NCI-H510A (cell line): ENCODE results near the gene NFIC.
A peak's percentile ranks its signal among the peaks of the same experiment; 100 is the strongest.
"Not testable (repeated sequence)": the region's sequence is repeated elsewhere in the genome, so short reads cannot be mapped to it uniquely, and the experiment has no call there.

Source experiments
- DNase-seq: peaks from one replicate; lab custom pipeline; 2025; lab: John Stamatoyannopoulos, UW

Gene NFIC

DNA sequence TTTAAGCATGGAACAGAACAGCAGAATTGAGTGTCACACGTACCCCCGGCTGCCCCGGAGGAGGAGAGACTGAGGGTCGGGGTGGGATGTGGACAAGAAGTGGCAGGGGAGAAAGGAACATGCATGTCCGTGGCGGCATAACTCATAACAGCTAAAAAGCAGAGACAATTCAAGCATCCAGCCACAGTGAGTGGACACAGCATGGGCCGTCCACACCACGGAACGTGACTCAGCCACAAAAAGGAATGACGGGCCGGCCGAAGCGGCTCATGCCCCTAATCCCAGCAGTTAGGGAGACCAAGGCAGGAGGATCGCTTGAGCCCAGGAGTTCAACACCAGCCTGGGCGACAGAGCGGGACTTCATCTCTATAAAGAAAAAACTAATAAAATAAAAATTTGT lies 126.5 kb downstream of the NFIC start:
- DNase-seq, result no peak

DNA sequence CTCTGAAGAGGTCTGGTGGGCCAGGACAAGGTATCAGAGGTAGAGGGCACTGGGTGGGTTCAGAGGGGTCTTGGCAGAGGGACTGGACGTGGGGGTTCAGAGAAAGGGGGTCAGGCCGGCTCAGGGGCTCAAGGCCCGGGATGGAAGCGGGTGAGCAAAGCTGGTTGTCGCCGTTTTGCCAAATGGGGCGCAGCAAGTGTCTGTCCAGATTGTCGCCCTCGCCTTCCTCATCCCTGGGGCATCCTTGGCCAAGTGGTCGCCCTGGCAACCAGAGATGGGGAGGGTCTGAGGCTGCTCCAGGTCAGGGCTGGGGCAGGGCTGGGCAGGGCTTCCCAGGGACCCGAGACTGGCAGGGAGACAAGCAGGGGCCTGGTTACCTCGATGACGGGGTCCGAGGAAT lies 127.3 kb downstream of the NFIC start:
- DNase-seq, result no peak

DNA sequence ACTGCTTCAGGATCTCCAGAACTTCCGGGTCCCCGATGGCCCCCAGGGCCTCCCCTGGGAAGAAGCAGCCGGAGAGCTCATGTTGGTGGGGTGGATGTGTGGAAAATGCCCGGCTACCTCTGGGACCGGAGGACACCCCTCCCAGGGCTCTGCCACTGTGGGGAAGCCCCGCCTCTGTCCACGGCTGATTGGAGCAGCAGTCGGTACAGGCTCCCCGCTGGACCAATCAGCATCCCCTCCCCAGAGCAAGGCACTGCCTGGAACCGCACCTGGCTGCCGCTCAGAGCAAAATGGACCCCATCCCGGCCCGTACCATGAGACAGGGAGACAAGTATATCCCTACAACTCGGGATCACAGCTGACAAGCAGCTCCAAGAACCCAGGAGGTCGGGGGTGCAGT lies 127.7 kb downstream of the NFIC start:
- DNase-seq, result no peak

DNA sequence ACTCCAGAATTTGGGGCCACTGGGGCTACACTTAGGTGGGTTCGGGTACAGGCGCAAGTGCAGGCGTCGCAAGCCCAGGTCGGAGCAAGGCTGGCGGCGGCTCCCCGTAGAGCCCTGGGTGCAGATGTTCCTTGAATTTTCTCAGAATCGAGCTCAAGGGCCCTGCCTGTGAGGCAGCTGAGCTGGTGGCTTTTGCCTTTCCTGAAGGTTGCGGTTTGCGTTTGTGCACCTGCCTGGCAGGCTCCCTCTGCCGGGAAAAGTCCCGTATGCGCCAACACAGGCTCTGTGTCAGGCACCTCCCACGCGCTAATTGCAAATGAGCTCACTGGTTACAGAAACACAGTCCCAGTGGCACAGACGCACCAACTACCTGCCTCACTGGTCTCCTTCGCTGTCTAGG lies 128.2 kb downstream of the NFIC start:
- no peak for DNase-seq

DNA sequence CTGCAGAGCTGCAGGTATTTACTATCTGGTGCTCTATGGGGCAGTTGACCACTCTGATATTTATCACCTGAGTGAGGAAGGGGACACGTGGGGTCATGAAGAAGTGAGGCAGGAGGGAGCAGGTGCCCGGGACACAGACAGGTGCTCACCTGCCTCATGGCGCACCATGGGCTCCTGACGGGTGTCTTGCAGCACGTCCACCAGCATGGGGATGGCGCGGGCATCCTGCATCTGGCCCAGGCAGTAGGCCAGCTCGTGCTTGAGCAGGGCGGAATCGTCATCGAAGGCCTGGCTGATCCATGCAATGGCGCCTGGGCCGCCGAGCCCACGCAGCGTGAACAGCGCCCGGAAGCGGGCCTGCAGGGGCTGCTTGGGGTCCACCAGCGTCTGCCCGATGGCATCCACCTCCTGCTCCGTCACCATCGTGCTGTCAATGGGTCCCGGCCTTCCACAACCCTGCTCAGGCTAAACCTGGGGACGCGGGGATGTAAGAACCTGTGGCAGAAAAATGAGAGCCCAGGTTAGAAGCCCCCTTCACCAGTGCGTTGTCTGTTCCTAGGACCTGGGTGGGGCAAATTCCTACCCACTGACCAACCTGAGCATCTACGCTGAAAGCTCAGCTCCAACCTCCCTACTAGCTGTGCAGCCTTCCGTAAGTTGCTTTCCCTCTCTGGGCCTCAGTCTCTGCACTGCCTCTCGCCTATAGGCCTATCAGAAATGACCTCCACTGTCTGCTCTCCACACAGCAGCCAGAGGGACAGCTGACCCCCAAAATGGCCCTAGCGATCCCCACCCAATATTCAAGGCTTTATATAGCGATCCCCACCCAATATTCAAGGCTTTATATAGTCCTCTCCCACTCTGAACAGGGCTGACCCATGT lies 130.2 kb downstream of the NFIC start:
- DNase-seq, result no peak

DNA sequence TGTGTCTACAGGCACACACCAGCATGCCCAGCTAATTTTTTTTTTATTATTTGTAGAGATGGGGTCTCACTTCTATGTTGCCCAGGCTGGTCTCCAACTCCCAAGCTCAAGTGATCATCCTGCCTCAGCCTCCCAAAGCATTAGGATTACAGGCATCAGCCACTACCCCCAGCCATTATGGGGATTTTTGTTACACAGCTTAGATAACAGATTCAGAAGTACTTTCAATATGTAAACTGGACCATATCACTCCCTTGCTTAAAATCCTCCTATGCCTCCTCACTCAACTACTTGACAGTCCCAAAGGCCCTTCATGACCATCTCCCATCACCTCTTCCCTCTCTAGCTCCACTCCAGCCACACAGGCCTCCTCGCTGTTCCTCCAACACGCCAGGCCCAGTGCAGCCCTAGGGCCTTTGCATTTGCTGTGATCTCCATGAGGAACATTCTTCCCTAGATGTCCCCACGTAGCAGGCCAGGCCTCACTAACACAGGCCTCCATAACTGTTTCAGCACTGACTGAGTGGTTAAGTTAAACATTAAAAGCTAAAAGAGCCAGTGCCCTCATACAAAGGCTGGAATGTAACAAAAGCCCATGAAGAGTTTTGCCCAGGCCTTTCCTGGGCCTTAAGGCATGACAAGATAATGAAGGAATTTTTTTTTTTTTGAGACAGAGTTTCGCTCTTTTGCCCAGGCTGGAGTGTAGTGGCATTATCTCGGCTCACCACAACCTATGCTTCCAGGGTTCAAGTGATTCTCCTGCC lies 131.6 kb downstream of the NFIC start:
- no peak for DNase-seq

DNA sequence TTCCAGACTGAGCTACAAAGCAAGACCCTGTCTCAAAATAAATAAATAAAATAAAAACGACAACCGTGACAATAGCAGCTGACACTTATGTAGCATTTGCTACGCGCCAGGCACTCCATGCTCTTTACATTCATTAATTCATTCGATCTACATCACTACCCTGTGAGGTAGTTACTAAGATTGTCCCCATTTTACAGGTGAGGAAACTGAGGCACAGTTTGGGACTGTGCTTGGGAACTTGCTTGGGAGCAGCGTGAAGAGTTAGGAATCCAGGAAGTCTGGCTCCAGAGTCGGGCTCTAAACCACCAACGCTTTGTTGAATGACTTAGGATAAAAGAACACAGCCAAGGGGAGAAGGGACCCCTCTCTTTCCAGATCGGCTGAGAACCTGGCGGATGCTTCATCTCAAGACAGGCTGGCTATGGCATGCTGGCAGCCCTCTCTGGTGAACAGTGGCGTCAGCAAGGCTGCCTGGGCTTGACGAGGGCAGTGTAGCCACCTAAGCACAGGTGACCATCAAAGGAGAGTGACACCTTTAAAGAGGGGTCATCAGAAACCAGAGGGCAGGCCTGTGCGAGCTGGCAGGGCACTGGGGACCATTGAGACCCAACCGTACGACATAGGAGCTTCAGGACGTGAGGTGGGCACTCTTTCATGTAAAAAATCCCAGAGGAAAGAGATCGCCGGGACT lies 133.5 kb downstream of the NFIC start:
- DNase-seq, result no peak

DNA sequence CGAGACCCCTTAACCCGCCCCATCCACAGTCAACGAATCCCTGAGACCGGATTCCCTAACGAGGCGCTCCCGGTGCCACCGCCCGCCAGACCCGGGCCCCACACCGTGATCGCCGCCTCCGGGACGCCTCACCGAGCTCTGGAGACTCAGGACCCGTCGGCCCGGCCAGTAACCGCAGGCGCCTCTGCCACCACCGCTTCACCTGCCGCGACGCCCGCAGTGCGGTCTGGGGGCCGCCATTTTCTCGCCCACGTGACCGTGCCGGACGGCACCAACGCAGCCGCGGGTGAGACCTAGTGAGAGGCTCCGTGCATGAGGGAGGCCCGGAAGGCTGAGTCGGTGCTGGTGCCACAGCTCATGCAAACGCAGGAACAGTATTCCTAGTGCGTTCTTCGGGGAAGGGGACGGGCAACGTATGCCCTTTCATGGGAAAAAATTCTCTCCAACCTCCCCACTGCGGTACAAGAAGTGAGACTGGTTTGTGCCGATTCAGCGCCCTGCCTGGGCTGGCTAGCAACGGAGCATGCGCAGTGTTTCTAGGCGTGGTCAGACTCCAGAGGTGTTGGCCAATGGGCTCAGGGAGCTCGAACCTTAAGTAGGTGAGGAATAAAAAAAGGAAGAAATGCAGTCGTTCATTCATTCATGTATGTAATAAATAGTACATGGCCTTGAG lies 134.2 kb downstream of the NFIC start, which contains the start of gene DOHH:
Gene DOHH (minus strand): TSS at position 246 of the 673 bp plus-strand sequence. CDS start 3,860 bp downstream, outside the sequence.
- DNase-seq, result peak; percentile 76

DNA sequence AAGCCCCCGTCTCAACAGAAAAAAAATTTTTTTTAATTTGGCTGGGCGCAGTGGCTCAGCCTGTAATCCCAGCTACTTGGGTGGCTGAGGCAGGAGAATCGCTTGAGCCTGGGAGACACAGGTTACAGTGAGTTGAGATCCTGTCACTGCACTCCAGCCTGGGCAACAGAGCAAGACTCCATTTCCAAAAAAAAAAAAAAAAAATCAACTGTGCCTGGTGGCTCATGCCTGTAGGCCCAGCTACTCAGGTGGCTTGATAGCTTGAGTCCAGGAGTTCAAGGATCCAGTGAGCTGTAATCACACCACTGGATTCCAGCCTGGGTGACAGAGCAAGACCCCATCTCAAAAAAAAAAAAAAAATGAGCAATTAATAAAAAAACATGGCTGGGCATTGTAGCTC lies 135.4 kb downstream of the NFIC start:
- no peak for DNase-seq

DNA sequence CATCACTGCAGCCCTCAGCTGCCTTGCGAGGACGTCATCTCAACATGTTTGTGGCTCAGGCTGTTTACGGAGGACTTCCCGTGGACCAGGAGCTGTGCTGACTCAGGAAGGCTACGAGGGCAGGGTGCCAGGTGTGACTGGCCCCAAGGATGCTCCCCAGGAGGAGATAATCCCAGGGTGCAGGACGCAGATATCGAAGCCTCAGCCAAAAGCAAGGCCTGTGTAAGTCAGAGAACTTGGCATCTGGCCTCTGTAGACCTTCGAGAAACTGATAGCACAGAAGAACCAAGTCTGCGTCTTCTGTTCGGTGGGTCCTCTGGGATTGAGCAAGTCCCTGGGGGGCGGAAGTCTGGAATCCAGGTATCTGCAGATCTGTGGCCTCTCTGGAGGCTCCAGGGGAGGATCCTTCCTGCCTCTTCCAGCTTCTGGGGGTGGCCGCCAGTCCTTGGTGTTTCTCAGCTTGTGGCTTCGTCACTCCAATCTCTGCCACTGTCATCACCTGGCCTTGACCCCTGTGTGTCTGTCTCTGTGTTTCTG lies 136.7 kb downstream of the NFIC start:
- DNase-seq, result no peak

DNA sequence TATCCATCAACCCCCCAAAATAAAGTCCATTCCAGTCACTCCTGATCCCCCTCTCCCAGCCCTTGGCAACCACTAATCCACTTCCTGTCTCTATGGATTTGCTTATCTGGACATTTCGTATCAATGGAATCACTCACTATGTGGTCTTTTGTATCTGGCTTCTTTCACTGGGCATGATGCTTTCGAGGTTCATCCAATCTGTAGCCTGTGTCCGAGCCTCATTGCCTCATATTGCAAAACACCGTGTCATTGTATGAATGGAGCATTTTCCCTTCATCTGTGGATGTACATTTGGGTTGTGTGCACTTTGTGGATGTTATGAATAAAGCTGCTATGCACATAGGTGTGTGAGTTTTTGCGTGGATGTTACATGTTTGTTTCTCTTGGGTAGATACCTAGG lies 138.4 kb downstream of the NFIC start:
- DNase-seq, result no peak

DNA sequence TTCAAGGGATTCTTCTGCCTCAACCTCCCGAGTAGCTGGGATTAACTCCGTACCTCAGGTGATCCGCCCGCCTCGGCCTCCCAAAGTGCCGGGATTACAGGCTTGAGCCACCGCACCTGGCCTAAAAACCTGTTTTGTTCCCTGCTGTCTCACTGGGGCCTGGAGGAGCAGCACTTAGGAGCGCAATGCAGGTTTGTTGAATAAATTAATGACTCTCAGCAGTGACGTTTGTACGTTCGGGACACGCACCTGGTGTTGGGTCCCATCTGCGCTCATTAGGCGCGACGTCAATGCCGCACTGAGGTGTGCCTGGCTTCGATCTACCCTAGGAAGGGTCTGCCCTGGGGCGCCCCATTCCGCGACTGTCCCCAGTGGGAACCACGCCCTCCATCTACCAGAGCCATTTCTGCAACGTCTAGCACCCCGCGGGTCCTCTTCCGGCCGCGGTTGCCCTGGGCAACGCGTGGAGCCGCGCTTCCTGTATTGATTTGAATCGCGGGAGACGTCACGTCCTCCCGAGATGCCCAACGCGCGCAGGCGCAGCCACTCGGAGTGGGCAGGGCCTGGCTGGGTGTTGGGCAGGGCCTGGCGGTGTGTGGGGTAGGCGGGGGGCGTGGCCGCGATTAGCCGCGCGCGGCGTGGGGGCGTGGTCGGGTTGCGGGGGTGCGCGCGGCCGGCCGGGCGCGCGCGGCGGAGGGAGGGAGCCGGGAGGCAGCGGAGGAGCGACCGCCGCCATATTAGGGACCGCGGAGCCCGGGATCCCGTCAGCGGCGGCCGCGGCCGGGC lies 139.4 kb downstream of the NFIC start, which contains the start of gene FZR1:
Gene FZR1 (plus strand): TSS at position 714 of the 786 bp plus-strand sequence. CDS start 16,679 bp downstream, outside the sequence.
- DNase-seq, result peak; percentile 84

DNA sequence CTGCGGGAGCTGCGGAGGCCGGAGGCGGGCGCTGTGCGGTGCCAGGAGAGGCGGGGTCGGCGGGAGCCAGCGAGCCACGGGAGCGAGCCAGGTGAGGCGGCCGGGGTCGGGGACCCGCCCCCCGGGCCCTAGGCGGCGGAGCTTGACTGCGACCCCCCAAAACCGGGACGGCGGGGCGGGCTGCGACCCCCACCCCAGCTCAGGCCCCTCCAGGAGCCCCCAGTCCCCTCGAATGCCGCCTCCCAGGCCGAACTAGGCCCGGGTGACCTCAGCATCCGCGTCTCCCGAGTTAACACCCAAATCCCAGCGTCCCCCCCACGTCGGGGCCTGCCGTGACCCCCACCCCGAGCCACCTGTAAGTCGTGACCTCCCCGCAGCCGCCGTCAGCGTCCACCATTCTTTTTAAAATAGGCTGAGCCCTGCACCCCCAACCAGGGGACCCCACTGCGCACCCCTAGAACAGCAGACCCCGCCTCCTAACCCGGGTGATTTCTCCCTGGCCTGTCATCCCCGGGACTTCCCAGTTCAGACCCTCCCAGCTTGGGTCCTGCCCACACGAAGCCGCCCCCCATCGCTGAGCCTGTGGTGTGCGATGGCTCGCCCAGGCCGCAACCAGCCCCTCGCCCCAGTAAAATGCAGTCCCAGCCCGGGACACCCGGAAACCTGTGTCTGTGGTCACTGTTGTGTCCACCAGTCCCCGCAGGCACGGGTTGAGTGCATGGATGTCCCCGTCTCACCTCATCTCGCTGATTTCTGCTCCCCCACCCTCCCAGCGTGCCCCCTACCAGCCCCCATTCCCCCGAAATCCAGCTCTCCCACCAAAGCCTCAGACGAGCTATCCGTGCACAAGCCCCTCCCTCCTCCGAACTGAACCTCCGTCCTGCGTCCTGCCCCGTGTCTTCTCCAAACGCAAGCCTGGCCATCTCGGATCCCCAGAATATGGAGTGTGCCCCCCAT lies 140.3 kb downstream of the NFIC start:
- no peak for DNase-seq

DNA sequence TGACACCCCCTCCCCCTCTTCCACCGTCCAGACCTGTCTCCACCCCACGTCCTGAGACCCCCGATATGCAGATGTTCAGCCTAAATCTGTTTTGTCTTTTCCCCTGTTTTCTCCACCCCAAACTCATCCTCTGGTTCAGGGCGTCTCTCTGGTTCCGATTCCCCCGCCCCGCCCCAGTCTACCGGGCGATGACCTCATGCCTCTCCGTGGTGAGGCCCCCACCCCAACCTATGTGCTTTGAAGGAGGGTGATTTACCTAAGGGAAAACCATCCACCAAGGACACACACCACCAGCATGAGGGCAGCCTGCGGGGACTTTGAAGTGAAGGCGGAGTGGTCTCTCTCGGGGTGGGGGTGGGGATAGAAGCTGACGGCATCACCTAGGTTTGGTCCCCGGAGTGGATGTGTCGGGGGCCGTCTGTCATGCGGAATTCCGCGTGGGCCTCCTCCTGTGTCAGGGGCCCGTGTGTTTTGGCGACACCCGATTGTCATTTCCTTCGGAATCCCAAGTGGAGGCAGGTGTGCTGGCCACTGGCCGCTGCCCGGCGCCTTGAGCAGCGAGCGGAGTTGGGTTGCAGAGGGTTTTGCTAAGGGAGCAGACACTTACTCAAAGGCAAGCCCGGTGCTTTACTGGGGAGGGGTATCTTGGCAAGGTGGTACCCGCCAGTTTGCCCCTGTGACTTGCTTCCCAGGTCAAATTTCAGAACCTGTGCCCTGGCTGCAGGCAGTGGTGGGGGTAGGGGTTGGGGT lies 141.2 kb downstream of the NFIC start:
- no peak for DNase-seq

DNA sequence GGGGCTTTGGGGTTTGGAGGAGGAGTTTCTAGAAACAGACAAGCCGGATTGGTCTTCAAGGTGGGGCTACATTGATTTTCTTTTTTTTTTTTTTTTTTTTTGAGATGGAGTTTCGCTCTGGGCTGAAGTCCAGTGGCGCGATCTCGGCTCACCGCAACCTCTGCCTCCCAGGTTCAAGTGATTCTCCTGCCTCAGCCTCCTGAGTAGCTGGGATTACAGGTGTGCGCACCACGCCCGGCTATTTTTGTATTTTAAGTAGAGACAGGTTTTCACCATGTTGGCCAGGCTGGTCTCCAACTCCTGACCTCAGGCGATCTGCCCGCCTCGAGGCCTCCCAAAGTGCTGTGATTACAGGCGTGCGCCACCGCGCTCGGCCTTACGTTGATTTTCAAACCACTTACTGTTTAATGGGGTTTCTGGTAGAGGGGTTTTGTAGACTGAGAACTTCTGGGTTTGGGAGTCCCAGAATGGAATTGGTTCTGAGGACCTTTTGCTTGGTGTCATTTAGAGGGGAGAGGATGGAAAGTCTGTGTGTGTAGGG lies 141.8 kb downstream of the NFIC start:
- DNase-seq, result not testable (repeated sequence)

DNA sequence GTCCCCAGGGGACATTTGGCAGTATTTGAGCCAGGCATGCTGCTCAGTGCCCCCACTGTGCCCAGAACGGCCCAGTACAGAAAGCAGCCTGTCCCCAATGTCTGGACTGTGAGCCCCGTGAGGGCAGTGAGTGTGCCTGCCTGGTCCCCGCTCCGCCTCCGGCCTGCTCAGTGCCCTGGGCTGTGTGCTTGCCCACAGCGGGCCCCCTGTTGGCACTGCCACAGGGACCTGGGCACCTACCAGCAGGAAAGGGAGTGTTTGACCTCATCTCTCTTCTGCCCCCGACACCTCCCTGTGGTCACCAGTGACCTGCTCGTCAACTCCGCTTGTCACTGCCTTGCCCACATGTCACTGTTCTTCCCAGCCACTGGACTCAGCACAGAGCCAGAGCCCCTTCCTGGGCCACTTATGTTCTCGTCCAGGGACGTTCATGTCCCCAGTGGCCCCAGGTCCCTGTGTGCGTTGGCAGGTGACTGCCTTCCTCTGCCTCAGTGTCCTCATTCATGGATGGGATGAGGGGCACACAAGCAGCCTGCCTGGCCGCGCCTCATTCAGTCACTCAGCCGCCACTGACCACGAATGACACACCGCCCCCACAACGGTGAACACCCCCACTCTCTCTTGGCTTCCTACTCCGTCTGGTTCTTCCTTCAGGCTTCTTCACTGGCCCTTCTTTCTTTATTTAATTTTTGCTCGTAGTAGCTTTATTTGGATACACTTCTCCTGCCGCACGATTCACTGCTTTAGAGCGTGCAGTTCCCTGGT lies 142.6 kb downstream of the NFIC start:
- no peak for DNase-seq

DNA sequence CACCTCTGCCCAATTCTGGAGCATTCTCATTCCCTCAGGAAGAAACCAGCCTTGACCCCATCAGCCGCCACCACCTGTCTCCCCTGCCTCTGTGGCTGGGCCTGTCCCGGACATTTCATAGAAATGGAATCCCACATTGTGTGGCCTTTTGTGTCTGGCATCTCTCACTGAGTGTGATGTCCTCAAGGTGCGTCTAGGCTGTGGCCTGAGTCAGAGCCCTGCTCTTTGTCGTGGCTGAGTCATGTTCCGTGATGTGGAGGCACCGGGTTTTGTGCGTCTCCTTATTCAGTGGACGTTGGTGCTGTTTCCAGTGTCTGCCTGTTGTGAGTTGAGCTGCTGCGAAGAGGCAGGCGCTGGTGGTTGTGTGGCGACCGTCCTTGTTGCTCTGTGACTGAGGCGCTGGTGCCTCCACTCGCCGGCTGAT lies 143.2 kb downstream of the NFIC start:
- DNase-seq, result no peak

DNA sequence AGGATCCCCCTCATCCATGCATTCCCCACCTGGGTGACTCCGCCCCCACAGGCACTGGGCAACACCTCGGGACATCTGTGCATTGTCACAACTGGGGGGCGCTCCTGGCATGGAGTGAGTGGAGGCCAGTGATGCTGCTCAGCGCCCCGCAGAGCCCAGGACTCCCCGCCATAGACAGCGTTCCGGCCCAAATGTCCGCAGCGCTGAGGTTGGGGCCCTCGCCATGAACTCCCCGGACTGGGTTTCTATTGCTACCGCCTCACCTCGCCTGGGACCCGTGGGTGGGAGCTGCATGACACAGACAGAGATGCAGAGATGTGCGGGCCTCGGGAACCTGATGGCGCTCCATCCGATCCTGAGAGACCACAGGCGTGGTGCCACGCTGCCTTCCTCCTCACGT lies 144.3 kb downstream of the NFIC start:
- DNase-seq, result no peak
